GM18870 (cell line): ENCODE data around the gene MID2.
A peak's percentile ranks its signal among the peaks of the same experiment; 100 is the strongest.
"Not testable (repeated sequence)": the region's sequence is repeated elsewhere in the genome, so short reads cannot be mapped to it uniquely, and the experiment has no call there.

Source experiments
- ATAC-seq: cut with Tn5 transposase; IDR thresholded peaks from one replicate; pipeline ENCODE4 v1.9.1; 2021; ENCODE audit warnings: moderate library complexity; ENCODE audit not compliant: unreplicated experiment

MID2 gene

DNA sequence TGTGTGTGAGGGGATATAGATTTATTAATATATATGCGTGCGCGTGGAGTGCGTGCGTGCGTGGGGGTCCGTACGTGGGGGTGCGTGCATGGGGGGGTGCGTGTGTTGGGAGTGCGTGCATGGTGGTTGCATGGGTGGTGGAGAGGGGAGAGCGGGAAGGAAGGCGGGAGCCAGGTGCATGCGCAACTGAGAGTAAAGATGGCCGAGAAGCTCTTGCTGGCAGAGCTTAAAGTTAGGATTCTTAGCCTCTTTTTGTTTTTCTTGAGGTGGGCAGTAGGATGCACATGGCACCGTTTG lies 110.7 kb downstream of the MID2 start:
- ATAC-seq, result no peak

GRCh38 chrX:107940095-107940494 lies 114.4 kb downstream of the MID2 start:
- ATAC-seq, result no peak

GRCh38 chrX:107955337-107955736 lies 129.7 kb downstream of the MID2 start:
- ATAC-seq, result not testable (repeated sequence)

GRCh38 chrX:107968623-107969022 lies 143.0 kb downstream of the MID2 start:
- peak; percentile 90 for ATAC-seq

DNA sequence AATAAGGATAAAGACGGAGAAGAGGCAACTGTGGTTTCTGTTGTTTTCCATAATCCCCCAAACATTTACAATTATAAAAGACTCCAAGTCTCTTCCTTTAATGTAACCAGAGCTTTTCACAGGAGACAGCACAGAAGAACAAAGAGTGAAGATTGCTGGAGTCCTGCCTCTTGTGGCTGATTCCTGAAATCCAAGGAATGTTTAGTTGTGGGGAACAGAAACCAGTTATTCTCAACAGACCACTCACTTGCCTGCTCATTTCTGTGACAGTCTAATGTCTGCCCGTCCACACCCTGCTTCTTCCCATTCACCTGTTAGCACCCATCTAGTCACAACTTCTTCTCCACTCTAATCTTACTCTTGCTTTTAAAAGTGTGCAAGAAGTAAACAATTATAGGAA lies 144.4 kb downstream of the MID2 start:
- no peak for ATAC-seq

DNA sequence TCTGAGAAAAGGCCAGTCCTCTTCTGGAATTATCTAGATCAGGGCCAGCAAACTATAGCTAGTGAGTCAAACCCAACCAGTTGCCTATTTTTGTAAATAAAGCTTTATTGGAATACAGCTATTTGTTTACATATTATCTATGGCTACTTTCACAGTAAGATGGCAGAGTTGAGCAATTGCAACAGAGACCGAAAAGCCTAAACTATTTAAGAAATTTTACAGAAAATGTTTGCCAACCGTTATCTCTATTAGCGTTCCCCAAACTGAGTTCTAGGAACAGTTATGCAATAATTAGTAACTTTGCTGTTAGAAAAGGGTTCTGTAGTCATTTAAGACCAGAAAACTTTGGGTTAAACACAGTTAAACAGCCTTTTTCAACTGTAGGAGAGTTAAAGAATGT lies 146.0 kb downstream of the MID2 start:
- no peak for ATAC-seq
